ENCODE measurements around the gene ADIRF. TPM values are rescaled to one million over a fixed set of nuclear protein-coding genes. Genes with fewer than 3 reads are reported as not detected.

Gene ADIRF
- total and polyA plus RNA-seq, 9 of the 15 experiments (the other 6 are each of a cell fraction or from before 2014, with no cell fraction given): 0.08 TPM; not detected in 8

DNA sequence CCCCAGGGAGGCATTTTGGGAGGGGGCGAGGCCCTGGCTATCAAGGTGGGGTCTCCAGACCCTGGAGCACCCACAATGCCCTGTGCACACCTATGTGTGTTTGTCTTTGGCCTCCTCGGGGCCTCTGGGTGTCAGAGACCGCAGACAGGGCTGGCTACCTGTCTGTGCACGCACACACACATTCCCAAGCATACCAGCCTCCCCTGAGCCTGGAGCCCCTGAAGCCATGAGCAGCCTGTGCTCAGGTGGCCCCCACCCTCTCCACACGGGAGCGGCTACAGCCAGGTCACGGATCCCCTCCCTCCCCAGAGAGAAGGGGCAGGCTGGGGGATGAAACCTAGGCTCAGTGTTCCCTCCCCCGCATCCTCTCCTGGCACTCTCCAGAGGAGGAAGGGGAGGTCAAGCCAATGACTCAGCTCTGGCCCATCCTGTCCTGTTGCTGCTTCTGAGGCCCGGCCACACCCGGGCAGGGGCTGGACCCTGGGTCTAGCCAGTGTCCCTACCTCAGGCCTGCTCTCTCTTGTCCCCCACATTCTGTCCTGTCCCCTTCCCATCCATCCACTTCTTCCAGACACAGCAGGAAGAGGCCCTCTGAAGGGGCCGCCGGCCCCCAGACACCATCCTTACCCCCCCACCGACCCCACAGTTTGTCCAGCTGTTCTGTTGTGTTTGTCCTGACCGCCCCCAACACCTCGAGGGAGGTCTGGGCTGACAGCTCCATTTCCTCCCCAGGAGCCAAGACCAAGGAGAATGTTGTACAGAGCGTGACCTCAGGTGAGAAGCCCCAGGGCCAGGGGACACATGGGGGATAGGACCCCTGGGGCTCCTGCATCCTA is 9.2 kb upstream of the ADIRF start (continued):
- TF ChIP-seq TCF3 (CRISPR knock-in tag; IDR thresholded peaks at IDR 0.05) (no peak), ZC3H4 (CRISPR knock-in tag; IDR thresholded peaks at IDR 0.05; ENCODE audit: borderline replicate concordance) (no peak), DACH1 (IDR thresholded peaks at IDR 0.05; ENCODE audit: partially characterized antibody) (no peak), CXXC5 (CRISPR knock-in tag; IDR thresholded peaks at IDR 0.05) (peak; percentile 33), CC2D1A (IDR thresholded peaks at IDR 0.05) (no peak)
- TF ChIP-seq, protein P1, sequence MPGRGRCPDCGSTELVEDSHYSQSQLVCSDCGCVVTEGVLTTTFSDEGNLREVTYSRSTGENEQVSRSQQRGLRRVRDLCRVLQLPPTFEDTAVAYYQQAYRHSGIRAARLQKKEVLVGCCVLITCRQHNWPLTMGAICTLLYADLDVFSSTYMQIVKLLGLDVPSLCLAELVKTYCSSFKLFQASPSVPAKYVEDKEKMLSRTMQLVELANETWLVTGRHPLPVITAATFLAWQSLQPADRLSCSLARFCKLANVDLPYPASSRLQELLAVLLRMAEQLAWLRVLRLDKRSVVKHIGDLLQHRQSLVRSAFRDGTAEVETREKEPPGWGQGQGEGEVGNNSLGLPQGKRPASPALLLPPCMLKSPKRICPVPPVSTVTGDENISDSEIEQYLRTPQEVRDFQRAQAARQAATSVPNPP (IDR thresholded peaks at IDR 0.05; ENCODE audit: borderline replicate concordance, insufficient read depth, insufficient read length): no peak
- TF ChIP-seq, protein P2, sequence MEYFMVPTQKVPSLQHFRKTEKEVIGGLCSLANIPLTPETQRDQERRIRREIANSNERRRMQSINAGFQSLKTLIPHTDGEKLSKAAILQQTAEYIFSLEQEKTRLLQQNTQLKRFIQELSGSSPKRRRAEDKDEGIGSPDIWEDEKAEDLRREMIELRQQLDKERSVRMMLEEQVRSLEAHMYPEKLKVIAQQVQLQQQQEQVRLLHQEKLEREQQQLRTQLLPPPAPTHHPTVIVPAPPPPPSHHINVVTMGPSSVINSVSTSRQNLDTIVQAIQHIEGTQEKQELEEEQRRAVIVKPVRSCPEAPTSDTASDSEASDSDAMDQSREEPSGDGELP (CRISPR knock-in tag; IDR thresholded peaks at IDR 0.05; ENCODE audit: borderline replicate concordance): no peak; the same call in 1 of the 2 replicates
- TF ChIP-seq, protein P3, sequence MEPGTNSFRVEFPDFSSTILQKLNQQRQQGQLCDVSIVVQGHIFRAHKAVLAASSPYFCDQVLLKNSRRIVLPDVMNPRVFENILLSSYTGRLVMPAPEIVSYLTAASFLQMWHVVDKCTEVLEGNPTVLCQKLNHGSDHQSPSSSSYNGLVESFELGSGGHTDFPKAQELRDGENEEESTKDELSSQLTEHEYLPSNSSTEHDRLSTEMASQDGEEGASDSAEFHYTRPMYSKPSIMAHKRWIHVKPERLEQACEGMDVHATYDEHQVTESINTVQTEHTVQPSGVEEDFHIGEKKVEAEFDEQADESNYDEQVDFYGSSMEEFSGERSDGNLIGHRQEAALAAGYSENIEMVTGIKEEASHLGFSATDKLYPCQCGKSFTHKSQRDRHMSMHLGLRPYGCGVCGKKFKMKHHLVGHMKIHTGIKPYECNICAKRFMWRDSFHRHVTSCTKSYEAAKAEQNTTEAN (CRISPR knock-in tag; IDR thresholded peaks at IDR 0.05): no peak
- TF ChIP-seq, protein P4, sequence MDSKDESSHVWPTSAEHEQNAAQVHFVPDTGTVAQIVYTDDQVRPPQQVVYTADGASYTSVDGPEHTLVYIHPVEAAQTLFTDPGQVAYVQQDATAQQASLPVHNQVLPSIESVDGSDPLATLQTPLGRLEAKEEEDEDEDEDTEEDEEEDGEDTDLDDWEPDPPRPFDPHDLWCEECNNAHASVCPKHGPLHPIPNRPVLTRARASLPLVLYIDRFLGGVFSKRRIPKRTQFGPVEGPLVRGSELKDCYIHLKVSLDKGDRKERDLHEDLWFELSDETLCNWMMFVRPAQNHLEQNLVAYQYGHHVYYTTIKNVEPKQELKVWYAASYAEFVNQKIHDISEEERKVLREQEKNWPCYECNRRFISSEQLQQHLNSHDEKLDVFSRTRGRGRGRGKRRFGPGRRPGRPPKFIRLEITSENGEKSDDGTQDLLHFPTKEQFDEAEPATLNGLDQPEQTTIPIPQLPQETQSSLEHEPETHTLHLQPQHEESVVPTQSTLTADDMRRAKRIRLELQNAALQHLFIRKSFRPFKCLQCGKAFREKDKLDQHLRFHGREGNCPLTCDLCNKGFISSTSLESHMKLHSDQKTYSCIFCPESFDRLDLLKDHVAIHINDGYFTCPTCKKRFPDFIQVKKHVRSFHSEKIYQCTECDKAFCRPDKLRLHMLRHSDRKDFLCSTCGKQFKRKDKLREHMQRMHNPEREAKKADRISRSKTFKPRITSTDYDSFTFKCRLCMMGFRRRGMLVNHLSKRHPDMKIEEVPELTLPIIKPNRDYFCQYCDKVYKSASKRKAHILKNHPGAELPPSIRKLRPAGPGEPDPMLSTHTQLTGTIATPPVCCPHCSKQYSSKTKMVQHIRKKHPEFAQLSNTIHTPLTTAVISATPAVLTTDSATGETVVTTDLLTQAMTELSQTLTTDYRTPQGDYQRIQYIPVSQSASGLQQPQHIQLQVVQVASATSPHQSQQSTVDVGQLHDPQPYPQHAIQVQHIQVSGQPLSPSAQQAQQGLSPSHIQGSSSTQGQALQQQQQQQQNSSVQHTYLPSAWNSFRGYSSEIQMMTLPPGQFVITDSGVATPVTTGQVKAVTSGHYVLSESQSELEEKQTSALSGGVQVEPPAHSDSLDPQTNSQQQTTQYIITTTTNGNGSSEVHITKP (IDR thresholded peaks at IDR 0.05; ENCODE audit: partially characterized antibody): no peak
- TF ChIP-seq, protein P5, sequence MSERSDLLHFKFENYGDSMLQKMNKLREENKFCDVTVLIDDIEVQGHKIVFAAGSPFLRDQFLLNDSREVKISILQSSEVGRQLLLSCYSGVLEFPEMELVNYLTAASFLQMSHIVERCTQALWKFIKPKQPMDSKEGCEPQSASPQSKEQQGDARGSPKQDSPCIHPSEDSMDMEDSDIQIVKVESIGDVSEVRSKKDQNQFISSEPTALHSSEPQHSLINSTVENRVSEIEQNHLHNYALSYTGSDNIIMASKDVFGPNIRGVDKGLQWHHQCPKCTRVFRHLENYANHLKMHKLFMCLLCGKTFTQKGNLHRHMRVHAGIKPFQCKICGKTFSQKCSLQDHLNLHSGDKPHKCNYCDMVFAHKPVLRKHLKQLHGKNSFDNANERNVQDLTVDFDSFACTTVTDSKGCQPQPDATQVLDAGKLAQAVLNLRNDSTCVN (CRISPR knock-in tag; IDR thresholded peaks at IDR 0.05): no peak

Measured in K562 (cell line).